GM03348 (cell line): Measurements from ENCODE around the gene NTRK3.
A peak's percentile ranks its signal among the peaks of the same experiment; 100 is the strongest.

Source experiments
- DNase-seq: peaks from one replicate; pipeline ENCODE4 v3.0.0; 2012; ENCODE audit warnings: low spot score

NTRK3 gene

GRCh38 chr15:87981969-87982368, 274.6 kb downstream of the NTRK3 start:
- no peak for DNase-seq

GRCh38 chr15:87977907-87978306, 278.6 kb downstream of the NTRK3 start:
- DNase-seq: no peak

- no peak for DNase-seq
Observed at GRCh38 chr15:87976552-87976951, 280.0 kb downstream of the NTRK3 start.

- no peak for DNase-seq
Observed at GRCh38 chr15:87973501-87974215, 282.9 kb downstream of the NTRK3 start.

- DNase-seq: no peak
Observed at GRCh38 chr15:87971076-87971475, 285.5 kb downstream of the NTRK3 start.

- no peak for DNase-seq
Observed at GRCh38 chr15:87967951-87968350, 288.6 kb downstream of the NTRK3 start.

GRCh38 chr15:87965304-87965703, 291.2 kb downstream of the NTRK3 start:
- no peak for DNase-seq

GRCh38 chr15:87962428-87962827, 294.1 kb downstream of the NTRK3 start:
- DNase-seq: peak; percentile 28

- DNase-seq: no peak
Observed at GRCh38 chr15:87961851-87962420, 294.6 kb downstream of the NTRK3 start.

- DNase-seq: no peak
Observed at GRCh38 chr15:87959662-87960061, 296.9 kb downstream of the NTRK3 start.

GRCh38 chr15:87959080-87959479, 297.5 kb downstream of the NTRK3 start:
- no peak for DNase-seq

- no peak for DNase-seq
Observed at GRCh38 chr15:87955284-87955909, 301.1 kb downstream of the NTRK3 start.

GRCh38 chr15:87954793-87955192, 301.7 kb downstream of the NTRK3 start:
- peak; percentile 67 for DNase-seq

GRCh38 chr15:87952736-87953287, 303.7 kb downstream of the NTRK3 start:
- no peak for DNase-seq

GRCh38 chr15:87949575-87950223, 306.8 kb downstream of the NTRK3 start:
- DNase-seq: peak; percentile 31

- DNase-seq: peak; percentile 16
Observed at GRCh38 chr15:87949151-87949574, 307.4 kb downstream of the NTRK3 start.

- no peak for DNase-seq
Observed at GRCh38 chr15:87947560-87947959, 309.0 kb downstream of the NTRK3 start.

GRCh38 chr15:87945246-87945645, 311.3 kb downstream of the NTRK3 start:
- DNase-seq: no peak

- DNase-seq: no peak
Observed at GRCh38 chr15:87944691-87945090, 311.8 kb downstream of the NTRK3 start.

GRCh38 chr15:87944050-87944449, 312.5 kb downstream of the NTRK3 start:
- DNase-seq: peak; percentile 26

GRCh38 chr15:87943626-87944025, 312.9 kb downstream of the NTRK3 start:
- no peak for DNase-seq

GRCh38 chr15:87942316-87942715, 314.2 kb downstream of the NTRK3 start:
- no peak for DNase-seq

- no peak for DNase-seq
Observed at GRCh38 chr15:87941606-87942005, 314.9 kb downstream of the NTRK3 start.
